Lung microvascular endothelial cell (primary cell): ENCODE data around the gene COX10. TPM values are rescaled to one million over a fixed set of nuclear protein-coding genes. Genes with fewer than 3 reads are reported as not detected.
"Not testable (repeated sequence)": the region's sequence is repeated elsewhere in the genome, so short reads cannot be mapped to it uniquely, and the experiment has no call there.

ENCODE experiments used
- DNase-seq, 2 donors: peaks; one replicate each; pipeline versions ENCODE4 v3.0.0 to v3.0.0-alpha.2; 2010; ENCODE audit warnings: low read depth in 2 of 2
- total RNA-seq: library from RNA; depleted of rRNA; stranded (reverse); fragments of >200 nt; gene quantifications from 2 replicates; pipeline ENCODE4 v1.2.1, GENCODE V29; 2014

The COX10 gene
- total RNA-seq, 1 donor from 2014 or later: 10.7 TPM

DNA sequence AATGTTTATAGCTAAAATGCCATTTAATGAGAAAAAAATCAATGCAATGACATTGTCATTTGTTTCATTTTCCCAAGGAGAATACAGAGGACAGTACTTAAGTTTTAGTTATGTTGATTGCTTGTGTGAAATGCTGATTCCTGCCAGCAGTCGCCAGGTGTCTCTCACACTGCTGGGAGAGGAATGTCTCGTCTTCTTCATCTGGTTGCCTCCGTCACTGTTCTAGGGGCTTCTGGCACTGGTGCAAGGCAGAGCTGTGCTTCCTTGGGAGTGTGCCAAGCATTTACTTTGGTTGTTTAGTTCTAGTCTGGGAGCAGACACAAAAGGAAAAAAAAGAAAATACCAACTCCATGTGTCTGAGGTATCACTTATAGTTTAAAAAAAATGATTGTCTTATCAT lies 107.7 kb downstream of the COX10 start:
- peak; percentile 8 to 12 for DNase-seq

GRCh38 chr17:14177801-14178200 lies 108.5 kb downstream of the COX10 start:
- DNase-seq: not testable (repeated sequence)

DNA sequence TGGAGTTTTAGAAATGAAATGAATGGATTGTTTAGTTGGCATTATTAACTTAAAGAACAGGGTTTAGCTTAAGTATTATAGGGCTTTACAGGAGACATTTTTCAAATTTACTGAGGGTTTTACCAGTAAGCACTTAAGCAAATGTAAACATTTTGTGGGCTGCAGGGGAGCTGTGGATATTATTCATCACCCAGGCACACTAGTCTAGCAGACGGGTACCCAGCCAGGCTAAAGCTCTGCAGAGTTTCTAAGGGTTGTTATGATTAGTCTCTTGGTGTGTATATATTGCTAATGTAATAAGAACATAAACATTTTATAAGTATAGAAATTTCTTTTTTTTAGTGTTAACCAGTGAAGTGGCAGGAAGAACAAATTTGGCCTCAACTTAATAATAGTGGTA lies 110.6 kb downstream of the COX10 start:
- DNase-seq: not testable (repeated sequence)

DNA sequence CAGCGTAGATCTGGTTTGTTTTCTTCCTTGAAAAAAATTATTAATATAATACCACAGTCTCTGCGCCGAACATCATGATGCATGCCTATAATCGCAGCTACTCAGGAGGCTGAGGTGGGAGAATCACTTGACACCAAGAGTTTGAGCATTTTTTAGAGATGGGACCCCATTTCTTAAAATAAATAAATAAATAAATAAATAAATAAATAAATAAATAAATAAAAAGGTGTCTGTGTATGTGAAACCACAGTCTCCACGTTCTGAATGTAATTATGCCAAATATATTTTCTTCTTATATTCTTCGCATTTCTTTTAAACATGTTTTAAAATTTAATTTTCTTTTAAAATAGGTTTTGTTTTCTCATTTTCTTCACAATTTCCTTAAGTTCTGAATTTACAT lies 112.8 kb downstream of the COX10 start:
- not testable (repeated sequence) for DNase-seq

DNA sequence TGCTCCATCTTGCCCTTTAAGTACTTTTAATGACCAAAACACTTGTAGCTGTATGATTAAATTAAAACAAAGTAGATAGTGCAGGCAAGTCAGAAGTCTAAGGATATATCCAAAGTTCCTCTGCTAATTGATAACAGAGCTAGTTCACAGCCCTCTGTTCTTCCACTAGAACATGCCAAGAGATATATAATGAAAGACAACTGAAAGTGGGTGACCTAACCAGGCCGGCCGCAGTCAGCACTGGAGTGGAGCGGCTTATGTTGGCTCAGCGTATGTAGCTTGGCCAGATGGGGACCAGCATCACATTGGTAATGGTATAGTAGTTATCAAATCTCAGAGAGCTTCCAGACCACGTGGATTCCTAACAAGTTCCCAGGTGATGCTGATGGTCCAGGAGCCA lies 115.2 kb downstream of the COX10 start:
- DNase-seq: not testable (repeated sequence)

DNA sequence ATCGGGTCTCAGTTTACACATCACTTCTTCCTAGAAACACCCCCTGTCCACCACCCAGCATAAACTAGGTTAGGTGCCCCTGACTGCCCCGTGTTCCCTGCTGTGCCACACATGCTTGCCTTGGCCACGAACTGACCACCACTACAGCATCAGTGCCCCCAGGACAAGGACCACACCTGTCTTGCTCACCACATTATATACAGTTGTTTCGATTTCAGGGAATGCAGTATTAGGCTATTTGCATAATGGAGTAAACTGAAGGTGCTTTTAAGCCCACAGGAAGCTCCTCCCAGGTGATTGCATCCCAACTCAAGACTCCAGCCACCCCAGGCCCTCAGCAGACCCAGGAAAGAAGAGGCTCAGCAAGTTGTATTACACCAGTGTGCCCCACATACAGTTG lies 117.1 kb downstream of the COX10 start:
- not testable (repeated sequence) for DNase-seq

GRCh38 chr17:14190774-14191173 lies 121.5 kb downstream of the COX10 start:
- DNase-seq: not testable (repeated sequence)

GRCh38 chr17:14191469-14191868 lies 122.2 kb downstream of the COX10 start:
- not testable (repeated sequence) for DNase-seq

- not testable (repeated sequence) for DNase-seq
Observed at GRCh38 chr17:14192039-14192438, 122.7 kb downstream of the COX10 start.

DNA sequence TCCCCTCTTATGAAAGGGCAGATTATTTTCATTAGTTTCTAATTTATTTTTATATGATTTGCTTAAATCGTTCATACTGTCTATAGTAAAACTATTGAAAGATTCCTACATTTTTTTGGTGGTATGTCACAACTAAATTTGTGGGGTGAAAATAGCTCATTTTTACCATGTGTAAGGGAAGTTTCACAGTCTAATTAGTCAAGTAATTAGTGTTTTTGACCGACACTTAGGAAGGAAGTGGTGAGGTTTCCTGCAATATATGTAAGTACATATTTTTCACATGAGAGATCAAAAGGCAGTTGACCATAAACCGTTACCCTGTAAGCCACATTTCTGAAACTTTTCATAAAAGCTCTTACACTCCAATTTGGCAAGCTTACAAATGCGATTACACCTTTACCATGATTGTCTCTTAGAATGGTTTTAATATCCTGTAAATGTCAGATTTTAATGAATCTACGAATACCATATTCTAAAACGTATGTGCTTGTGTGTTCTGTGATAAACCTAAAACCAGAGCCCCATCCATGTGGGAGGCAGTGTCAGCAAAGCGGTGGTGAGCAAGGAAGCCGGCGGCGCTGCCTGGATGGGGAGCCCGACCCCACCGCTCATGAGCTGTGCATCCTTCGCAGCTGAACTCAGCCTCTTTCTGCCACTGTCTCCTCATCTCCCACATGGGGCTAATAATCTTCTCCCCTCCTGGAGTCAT lies 123.5 kb downstream of the COX10 start:
- not testable (repeated sequence) for DNase-seq

- no peak for DNase-seq
Observed at GRCh38 chr17:14196377-14196997, 127.2 kb downstream of the COX10 start.

- no peak for DNase-seq
Observed at GRCh38 chr17:14197057-14197456, 127.8 kb downstream of the COX10 start.

DNA sequence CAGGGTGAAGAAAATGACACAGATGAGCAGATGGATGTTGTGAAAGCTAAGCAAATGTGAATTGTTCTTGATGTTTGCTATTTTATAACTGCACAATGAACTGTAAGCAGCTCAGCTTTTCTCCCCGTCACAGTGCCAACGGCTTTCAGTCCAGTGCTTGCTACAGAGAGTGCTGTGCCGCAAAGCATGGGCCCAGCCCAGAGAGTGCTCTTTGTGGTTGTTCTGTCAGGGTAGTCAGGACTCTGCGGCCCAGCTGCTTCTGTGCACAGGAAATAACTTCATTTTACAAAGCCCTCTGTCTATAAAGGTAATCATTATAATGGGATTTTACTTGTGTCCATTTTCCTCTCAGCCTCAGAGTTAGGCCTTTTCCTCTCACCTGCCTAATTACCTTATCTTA lies 128.3 kb downstream of the COX10 start:
- DNase-seq: no peak

DNA sequence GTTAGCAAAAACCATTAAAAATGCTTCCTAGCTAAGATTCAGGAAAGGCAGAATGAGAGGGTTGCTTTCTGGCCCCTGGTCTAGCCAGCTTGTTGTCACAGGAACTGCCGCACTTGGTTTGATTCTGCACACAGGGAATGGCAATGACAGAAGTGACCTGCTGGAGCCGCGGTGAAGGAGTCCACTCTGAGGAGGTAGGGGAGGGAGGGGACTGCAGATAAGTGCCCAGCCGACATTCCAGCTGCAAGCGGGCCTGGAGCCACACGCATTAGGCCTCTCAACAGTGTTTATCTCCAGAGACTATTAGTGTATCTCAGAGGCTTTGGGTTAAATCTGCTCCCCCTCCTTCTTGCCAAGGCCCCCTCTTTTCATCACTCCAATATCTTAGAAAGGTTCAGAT lies 128.7 kb downstream of the COX10 start:
- no peak for DNase-seq

DNA sequence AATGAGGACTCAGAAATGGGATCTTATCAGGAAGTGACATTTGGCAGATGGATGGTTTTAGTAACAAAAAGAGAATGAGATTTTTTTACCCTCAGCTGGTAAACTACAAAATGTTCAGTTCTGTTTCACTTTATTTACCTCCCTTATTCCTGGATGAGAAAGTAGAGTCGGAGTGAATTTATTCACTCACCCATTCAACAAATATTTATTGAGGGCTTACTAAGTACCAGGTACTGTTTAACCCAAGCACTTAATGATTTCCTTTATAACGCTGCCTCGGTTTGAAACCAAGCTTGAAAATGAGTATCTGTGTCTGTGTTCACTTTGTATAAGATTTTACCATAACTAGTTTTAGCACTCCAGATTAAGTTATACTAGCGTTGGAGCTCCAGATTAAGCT lies 129.3 kb downstream of the COX10 start:
- DNase-seq: no peak

DNA sequence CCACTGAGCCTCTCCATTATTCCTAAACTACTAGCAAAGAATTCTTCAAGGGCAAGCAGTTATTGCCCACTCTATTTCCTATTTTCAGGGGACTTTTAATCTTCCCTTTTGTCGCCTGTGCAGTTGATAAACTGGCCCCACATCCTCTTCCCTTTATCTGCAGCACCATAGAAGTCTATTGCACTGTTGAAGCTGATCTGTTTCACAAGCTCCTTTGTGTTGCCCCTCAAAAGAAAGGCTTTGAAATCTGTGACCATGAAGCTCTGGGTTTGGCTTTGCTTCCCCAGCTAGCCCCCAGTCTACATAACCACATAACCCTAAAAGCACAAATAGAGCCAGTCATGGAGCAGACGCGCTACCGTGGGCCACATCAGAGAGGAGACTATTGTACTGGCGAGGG lies 130.3 kb downstream of the COX10 start:
- no peak for DNase-seq

GRCh38 chr17:14200354-14200753 lies 131.1 kb downstream of the COX10 start:
- no peak for DNase-seq

DNA sequence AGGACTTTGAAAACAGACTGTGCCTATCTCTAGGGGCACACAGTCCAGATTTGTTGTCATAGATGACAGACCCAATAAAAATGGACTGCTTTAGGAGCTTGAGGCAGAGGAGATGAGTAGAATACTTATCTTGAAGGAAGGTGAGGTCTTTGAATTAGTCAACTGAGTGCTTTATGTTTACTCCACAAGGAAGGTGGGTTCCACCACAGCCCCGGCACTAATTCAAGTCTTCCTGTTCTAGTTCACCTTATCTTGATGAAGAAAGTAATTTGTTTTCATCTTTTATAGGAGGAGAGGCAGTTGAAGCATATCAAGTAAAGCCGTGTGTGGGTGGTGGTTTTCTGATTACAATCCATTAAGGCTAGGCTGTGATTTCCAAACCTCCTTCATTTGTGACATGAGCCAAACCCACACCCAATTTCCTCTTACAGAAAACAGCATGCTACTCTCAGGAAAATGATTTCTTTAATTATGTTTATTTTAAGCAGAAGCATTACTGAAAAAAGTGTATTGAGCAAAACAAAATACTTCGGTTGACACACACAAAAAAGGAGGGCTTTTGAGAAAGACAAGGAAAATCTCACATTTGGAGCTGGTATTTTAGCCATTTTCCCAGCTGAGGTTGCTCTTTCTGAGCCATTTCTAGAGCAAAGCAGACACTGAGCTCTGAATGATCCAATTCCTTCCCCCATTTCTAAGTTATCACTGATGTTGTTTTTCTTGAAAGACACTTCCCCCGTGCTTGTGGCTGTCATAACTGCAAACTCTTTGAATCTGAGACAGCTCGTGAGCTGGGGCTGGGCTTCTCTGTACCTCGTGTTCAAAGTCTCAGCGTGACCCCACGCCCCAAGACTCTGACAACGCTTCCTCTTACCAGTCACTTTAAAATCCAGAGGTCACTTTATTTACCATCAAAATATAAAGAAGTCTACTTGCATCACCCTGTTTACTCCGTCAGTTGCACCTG lies 132.0 kb downstream of the COX10 start:
- DNase-seq: peak in 1 of 2 donors; percentile 17

DNA sequence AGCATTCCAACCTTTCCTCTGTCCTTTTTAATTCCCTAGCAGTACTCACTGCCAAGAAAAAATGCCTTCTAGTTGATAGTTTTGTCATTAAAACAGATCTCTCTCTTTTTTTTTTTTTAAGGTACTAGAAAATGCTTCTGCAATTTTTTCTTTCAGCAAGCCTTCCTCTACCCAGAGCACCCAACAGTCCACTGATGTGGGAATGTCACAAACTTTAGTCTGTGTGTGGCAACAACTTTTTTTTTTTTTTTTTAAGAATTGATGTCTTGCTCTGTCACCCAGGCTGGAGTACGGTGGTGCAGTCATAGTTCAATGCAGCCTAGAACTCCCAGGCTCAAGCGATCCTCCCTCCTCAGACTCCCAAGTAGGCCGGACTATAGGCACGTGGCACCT lies 132.7 kb downstream of the COX10 start:
- DNase-seq: no peak

GRCh38 chr17:14202388-14203166 lies 133.3 kb downstream of the COX10 start:
- no peak for DNase-seq

GRCh38 chr17:14203388-14203787 lies 134.1 kb downstream of the COX10 start:
- DNase-seq: no peak
